Psoas muscle (tissue), 8 donors: ENCODE measurements around the gene OR2AJ1. TPM values are rescaled to one million over a fixed set of nuclear protein-coding genes. Genes with fewer than 3 reads are reported as not detected.

Experiments used
- ATAC-seq, 4 donors: fragments of 200-7000 bp; cut with Tn5 transposase; one replicate each; pipeline ENCODE4 v1.9.1; 2020; ENCODE audit warnings: moderate library complexity in 3 of 4, mild to moderate bottlenecking in 2 of 4
- DNase-seq, 2 donors: peaks; one replicate each; pipeline ENCODE4 v3.0.0-alpha.2; 2020
- H3K27ac ChIP-seq: fragments of 200-600 bp; one replicate; pipeline ENCODE4 v1.8.0; 2022
- H3K27me3 ChIP-seq, 3 donors: fragments of 200-600 bp in 1 of 3; one replicate each; pipeline versions ENCODE4 v1.6.1 to v1.8.0; 2013 to 2022; ENCODE audit warnings: low read length in 2 of 3, mild to moderate bottlenecking in 2 of 3, moderate library complexity in 1 of 3; ENCODE audit not compliant: insufficient read depth in 3 of 3
- H3K36me3 ChIP-seq, 2 donors: fragments of 200-600 bp in 1 of 2; one replicate each; pipeline versions ENCODE4 v1.6.1 to v1.8.0; 2013 to 2022; ENCODE audit warnings: low read depth in 1 of 2, mild to moderate bottlenecking in 1 of 2, moderate library complexity in 1 of 2; ENCODE audit not compliant: insufficient read depth in 1 of 2
- H3K4me1 ChIP-seq: fragments of 200-600 bp; one replicate; pipeline ENCODE4 v1.8.0; 2022
- H3K4me3 ChIP-seq: fragments of 200-600 bp; one replicate; pipeline ENCODE4 v1.8.0; 2022; ENCODE audit warnings: mild to moderate bottlenecking
- H3K9me3 ChIP-seq: fragments of 200-600 bp; one replicate; pipeline ENCODE4 v1.8.0; 2022
- CTCF ChIP-seq: fragments of 200-600 bp; IDR thresholded peaks from one replicate; pipeline ENCODE4 v1.8.0; 2022; ENCODE audit warnings: antibody characterized with exemption
- WGBS, 3 donors: extraction: QIAGEN DNeasy Blood & Tissue Kit; methylation state at CpG; one replicate each; pipeline versions ENCODE4 v1.1.6 to v1.1.7; 2013; 5-methylcytosine and 5-hydroxymethylcytosine counted together
- intact Hi-C, 2 donors: fragments of 100-400 bp; cut with DNase I; formaldehyde crosslinking; loops; one replicate each; pipeline versions ENCODE4 v1.11.0 to v1.14.2; 2022
- polyA plus RNA-seq, 3 donors: library from polyadenylated mRNA; stranded (reverse); fragments of 200-250 nt; gene quantifications; one replicate each; pipeline ENCODE4 v1.2.3, GENCODE V29; 2013
- total RNA-seq, 4 donors: library from RNA; stranded (reverse); fragmentation: NEBNext Ultra II Directional in 2 of 4; extraction: Animal tissue kit (Norgen Biotek cat#: 25700) in 2 of 4; gene quantifications; one replicate each; pipeline versions ENCODE4 v1.2.1 to v1.2.4, GENCODE V29; 2021 to 2023
- donor health status: healthy with polysubstance abuse.
- donor health status: DM: no; HTN: no; CAD: no; lungs with moderate emphysema.
- donor health status: Bipolar disorder and iron deficiency.
- donor health status: healthy.
- donor health status: DM: yes; HTN: yes; CAD: no.
- donor health status: DM: no; HTN: no; CAD: no.
- donor health status: DM: no; HTN: no; CAD: no.
- donor health status: DM: yes; HTN: yes; CAD: no.

Gene OR2AJ1
- total and polyA plus RNA-seq, 7 donors, result not detected

- 93 to 96% (median 93%) methylated on average over 1 of the region's 1 CpG for WGBS, 3 donors
- DNase-seq, result no peak
- H3K27ac ChIP-seq, result no peak overlapping the region
- H3K36me3 ChIP-seq, result no peaks in the 10 kb centered on the region
- no peak for ATAC-seq
- TF ChIP-seq CTCF, result no peak
- no peaks in the 10 kb centered on the region for H3K9me3 ChIP-seq
- H3K4me3 ChIP-seq, result no peak overlapping the region
- no peaks in the 10 kb centered on the region for H3K27me3 ChIP-seq
- H3K4me1 ChIP-seq, result no peaks in the 10 kb centered on the region
- intact Hi-C loops, result no loop called here
Observed at GRCh38 chr1:247953408-247953807, 28.7 kb downstream of the OR2AJ1 start.

- no peaks in the 10 kb centered on the region for H3K4me1 ChIP-seq
- intact Hi-C loops, result no loop called here
- H3K36me3 ChIP-seq, result no peaks in the 10 kb centered on the region
- H3K27me3 ChIP-seq, result no peaks in the 10 kb centered on the region
- WGBS, 3 donors, result 16 to 37% (median 18%) methylated on average over 3 of the region's 3 CpGs
- ATAC-seq, result no peak
- no peak overlapping the region for H3K4me3 ChIP-seq
- no peak for DNase-seq
- H3K27ac ChIP-seq, result no peak overlapping the region
- TF ChIP-seq CTCF, result no peak
- no peaks in the 10 kb centered on the region for H3K9me3 ChIP-seq
Observed at GRCh38 chr1:247961791-247962190, 37.1 kb downstream of the OR2AJ1 start.

GRCh38 chr1:247962911-247963588, 38.4 kb downstream of the OR2AJ1 start:
- WGBS, 3 donors, result 70 to 77% (median 77%) methylated on average over 4 of the region's 4 CpGs
- no peak for ATAC-seq

GRCh38 chr1:247964933-247965332, 40.2 kb downstream of the OR2AJ1 start, which contains the start of gene OR2AK2:
Gene OR2AK2, plus strand, starts transcription at chr1:247965233. Its CDS starts 144 bp downstream, at chr1:247965377.
- H3K4me1 ChIP-seq, result no peaks in the 10 kb centered on the region
- DNase-seq (no peak), ATAC-seq (no peak)
- no peak within 1 kb of the TSS for H3K27ac ChIP-seq
- WGBS, 3 donors, result 83 to 85% (median 85%) methylated on average over 2 of the region's 2 CpGs
- TF ChIP-seq CTCF, result no peak
- no peaks in the 10 kb centered on the region for H3K36me3 ChIP-seq
- intact Hi-C loops, result no loop called here
- no peaks in the 10 kb centered on the region for H3K9me3 ChIP-seq
- no peak within 1 kb of the TSS for H3K4me3 ChIP-seq
- no peaks in the 10 kb centered on the region for H3K27me3 ChIP-seq

More at GRCh38 chr1:247962911-247963588, 38.4 kb downstream of the OR2AJ1 start:
- no peaks in the 10 kb centered on the region for H3K36me3 ChIP-seq
- no peaks in the 10 kb centered on the region for H3K4me1 ChIP-seq
- no peak overlapping the region for H3K4me3 ChIP-seq
- intact Hi-C loops, result no loop called here
- no peaks in the 10 kb centered on the region for H3K9me3 ChIP-seq
- no peaks in the 10 kb centered on the region for H3K27me3 ChIP-seq
- no peak overlapping the region for H3K27ac ChIP-seq
- no peak for TF ChIP-seq CTCF
- DNase-seq, result no peak
